ENCODE data around the gene LINC00237.
A peak's percentile ranks its signal among the peaks of the same experiment; 100 is the strongest.

The LINC00237 gene

DNA sequence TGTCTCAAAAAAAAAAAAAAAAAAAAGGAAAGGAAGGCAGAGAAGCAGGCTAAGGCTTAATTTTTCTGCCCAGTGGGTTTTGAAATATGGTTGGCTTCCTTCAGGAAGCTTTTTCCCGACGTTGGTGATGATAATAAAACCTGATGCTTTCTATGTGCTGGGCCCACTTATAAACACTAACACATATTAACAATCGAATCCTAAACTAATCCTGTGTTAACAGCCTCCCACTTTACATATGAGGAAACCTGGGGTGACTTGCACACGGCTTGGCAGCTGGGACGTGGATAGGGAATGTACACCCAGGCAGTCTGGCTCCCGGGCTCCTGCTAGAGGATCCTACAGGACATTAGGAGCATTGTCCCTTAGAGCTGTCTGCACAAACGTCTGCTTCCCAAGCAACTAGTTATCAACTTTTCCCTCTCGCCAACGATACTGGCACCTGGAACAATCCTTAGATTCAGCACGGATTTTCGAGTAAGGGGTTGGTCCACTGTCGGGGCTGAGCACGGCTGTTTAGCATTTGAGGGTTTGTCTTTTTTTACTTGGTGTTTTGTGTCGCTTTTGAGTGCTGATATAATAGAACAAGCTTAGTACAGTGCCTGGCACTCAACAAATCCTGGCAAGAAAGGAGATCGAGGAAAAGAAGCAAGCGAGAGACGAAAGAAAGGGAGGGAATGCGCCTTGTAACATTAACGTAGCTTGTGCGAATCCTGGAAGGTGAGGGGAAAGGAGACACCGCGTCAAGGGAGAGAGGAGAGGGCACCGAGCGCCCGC is 19.1 kb upstream of the LINC00237 start:
- DNase-seq, result peak; percentile 72

- no peak for DNase-seq
Measured at GRCh38 chr20:21124190-21124589, 18.0 kb upstream of the LINC00237 start.

- DNase-seq, result no peak
Measured at GRCh38 chr20:21118782-21119181, 12.6 kb upstream of the LINC00237 start.

- no peak for DNase-seq
Measured at GRCh38 chr20:21118138-21118537, 12.0 kb upstream of the LINC00237 start.

- DNase-seq, result no peak
Measured at GRCh38 chr20:21117521-21117920, 11.4 kb upstream of the LINC00237 start.

DNA sequence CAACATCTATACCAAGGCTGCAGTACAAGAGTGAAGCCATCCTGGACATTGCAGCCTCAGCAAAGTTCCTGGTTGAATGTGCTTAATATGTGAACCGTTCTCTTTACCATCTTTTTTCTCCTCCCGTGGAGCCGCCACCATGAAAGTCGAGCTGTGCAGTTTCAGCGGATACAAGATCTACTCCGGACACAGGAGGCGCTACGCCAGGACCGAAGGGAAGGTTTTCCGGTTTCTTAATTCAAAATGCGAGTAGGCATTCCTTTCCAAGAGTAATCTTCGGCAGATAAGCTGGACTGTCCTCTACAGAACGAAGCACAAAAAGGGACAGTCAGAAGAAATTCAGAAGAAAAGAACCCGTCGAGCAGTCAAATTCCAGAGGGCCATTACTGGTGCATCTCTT is 8.4 kb upstream of the LINC00237 start:
- DNase-seq, result no peak

GRCh38 chr20:21113697-21114096 is 7.5 kb upstream of the LINC00237 start:
- no peak for DNase-seq

GRCh38 chr20:21111416-21111815 is 5.3 kb upstream of the LINC00237 start:
- DNase-seq, result no peak

- no peak for DNase-seq
Measured at GRCh38 chr20:21110811-21111210, 4.7 kb upstream of the LINC00237 start.

DNA sequence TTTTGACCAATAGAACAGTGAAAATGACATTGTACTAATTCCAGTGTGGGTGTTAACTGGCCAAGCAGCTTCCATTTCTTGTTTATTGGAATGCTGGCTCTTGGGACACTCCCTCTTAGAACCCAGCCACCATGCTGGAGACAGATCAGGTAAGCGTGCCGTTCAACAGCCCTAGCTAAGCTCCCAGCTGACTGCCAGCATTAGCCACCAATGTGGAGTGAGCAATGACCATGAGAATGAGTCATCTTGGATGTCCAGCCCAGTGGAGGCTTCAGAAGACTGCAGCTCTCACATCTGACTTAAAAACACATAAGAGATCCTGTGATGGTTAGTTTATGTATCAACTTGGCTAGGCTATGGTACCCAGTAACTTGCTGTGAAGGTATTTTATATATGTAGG is 3.0 kb upstream of the LINC00237 start:
- DNase-seq, result no peak

- DNase-seq, result no peak
Measured at GRCh38 chr20:21105429-21106170, 558 bp downstream of the LINC00237 start.

DNA sequence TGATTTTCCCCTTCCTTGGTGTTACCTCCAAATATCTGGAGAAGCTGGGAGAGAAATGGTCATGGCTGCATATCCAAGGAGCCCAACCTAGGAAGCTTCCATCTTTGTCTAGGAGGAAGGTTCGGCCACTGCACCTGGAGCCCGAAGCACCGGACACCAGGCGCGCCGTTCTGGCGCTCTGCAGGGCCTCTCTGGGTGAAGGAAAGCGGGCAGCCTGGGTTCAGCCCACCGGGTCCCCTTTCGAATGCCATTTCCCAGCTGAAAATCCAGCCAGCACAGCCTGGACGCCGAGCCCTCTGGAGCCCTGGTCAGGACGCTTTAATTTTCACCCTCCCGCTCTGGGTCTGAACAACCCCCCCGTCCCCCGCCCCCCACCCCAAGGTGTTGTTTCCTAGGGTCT is 1.2 kb downstream of the LINC00237 start:
- no peak for DNase-seq

GRCh38 chr20:21104466-21104761 is 1.7 kb downstream of the LINC00237 start:
- no peak for DNase-seq

DNA sequence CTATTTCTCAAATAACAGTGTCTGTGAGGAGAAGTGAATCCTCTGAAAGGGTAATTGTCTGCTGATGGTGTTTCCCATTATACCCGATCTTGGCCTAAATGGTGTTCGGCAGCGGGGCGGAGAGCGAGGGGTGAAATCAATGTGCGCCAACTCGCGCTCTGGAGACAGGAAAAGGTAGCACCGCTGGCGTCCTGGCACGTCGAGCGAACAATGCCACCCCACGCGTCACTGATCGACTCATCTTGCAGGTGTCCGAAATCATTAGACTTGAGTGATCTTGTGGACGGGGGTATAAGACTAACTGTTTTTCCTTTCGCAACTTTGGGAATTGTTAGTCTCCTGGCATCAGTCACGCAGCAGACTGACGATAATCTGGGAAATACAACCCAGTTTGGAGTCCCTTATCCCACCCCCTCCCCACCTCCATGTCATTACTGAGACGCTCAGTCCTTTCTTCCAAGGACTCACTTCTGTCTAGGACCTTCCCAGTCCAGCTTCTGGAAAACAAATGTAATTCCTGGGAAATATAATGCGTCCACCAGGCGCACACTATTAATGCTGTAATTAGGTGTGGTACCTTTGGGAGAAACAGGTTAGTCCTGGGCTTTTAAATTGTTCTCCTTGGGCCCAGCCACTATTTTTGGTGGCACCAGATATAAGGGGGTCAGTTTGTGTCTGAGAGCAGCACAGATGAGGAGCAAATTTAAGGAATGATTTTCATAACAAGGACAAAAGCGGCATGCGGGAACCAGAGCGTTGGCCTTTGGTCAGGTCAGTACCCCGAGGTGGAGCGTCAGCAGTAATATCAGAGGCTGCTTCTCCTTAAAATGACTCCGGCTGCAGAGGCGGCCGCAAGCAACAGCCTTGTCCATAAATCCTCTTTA is 2.3 kb downstream of the LINC00237 start:
- no peak for DNase-seq

- no peak for DNase-seq
Measured at GRCh38 chr20:21102603-21103311, 3.4 kb downstream of the LINC00237 start.

DNA sequence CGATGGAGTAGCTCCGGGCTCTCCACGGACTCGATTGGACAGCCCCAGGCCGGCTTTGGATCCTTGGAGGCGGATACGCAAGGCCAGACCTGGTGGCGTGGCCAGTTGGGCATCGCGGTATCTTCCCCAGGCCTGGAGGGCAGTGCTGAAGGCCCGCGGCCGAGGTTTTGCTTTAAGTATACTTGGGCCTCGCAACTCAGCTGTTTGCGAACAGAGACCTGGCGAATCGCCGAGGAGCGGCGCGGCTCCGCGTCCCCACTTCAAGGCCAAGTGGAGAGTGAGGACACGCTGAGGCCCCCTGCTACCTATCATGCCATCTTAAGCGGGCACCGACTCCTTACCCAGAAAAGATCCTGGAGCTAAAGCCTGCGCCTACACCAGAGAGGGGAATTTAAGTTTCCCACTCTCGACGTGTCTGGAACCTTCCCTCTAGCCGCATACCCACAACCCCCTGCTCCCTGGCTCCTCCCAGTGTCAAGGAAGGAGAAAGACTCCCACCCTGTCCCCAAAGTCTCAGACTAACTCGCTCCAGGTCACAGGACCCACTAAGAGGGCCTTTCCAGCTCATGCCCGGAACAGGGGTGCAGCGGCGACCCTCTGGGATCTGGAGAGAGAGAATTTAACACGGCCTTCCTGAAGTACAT is 4.1 kb downstream of the LINC00237 start:
- DNase-seq, result no peak

GRCh38 chr20:21101453-21101931 is 4.7 kb downstream of the LINC00237 start:
- no peak for DNase-seq

- DNase-seq, result no peak
Measured at GRCh38 chr20:21100578-21101452, 5.3 kb downstream of the LINC00237 start.

GRCh38 chr20:21099751-21100577 is 6.2 kb downstream of the LINC00237 start:
- peak; percentile 27 for DNase-seq

DNA sequence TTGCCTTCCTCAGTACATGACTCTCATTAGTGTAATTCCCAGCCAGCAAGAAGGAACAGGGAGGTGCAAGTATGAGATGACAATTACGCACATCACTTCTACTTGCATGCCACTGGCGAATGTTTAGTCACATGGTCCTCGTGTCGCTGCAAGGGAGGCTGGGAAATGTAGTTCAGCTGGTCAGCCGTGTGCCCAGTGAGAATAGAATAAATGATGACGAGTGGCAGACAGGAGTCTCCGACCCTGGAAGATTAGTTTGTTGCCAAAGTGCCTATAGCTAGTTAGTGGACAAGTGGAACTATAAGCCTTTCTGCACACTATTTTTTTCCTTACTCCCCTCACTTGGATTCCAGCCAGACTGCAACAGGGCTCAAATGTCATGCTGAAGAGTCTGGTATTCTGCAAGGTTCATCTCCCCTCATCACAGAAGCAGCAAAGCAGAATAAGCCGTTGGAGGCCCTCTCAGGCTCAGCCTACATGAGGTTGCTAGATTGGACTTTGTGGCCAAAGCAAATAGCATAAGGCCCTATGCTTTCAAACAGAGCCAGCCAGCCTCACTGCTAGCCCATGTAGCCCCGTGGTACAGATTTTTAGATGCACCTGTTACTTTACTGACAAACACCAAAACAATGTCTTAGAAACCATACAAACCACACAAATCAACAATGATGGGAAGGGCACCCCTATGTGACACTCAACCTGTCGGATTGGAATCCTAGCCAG is 9.7 kb downstream of the LINC00237 start:
- peak; percentile 53 for DNase-seq
